H9 (cell line): ENCODE data around the gene ADAT3. TPM values are rescaled to one million over a fixed set of nuclear protein-coding genes. Genes with fewer than 3 reads are reported as not detected.

Source experiments
- DNase-seq: peaks from one replicate; pipeline ENCODE4 v3.0.0-alpha.2; 2017
- H2AFZ ChIP-seq: one replicate; pipeline ENCODE4 v1.6.1; 2013; ENCODE audit warnings: mild to moderate bottlenecking, low read length, control low read depth, moderate library complexity
- H2AK5ac ChIP-seq: 2 replicates; pipeline ENCODE4 v1.6.1; 2013; ENCODE audit warnings: low read length, control low read depth, mixed read lengths; ENCODE audit not compliant: insufficient read length
- H2BK120ac ChIP-seq: one replicate; pipeline ENCODE4 v1.6.1; 2013; ENCODE audit warnings: low read depth, mild to moderate bottlenecking, low read length, control low read depth, inconsistent platforms; ENCODE audit not compliant: poor library complexity, severe bottlenecking
- H2BK12ac ChIP-seq: 2 replicates; pipeline ENCODE4 v1.6.1; 2013; ENCODE audit warnings: low read length, control low read depth, mixed read lengths, low read depth; ENCODE audit not compliant: insufficient read length
- H2BK15ac ChIP-seq: 2 replicates; pipeline ENCODE4 v1.6.1; 2013; ENCODE audit warnings: low read depth, low read length, control low read depth
- H2BK20ac ChIP-seq: one replicate; pipeline ENCODE4 v1.6.1; 2013; ENCODE audit warnings: low read depth, mild to moderate bottlenecking, low read length, control low read depth, inconsistent platforms; ENCODE audit not compliant: poor library complexity, severe bottlenecking
- H2BK5ac ChIP-seq: 2 replicates; pipeline ENCODE4 v1.6.1; 2013; ENCODE audit warnings: low read length, control low read depth, mixed read lengths; ENCODE audit not compliant: insufficient read length
- H3K14ac ChIP-seq: 2 replicates; pipeline ENCODE4 v1.6.1; 2013; ENCODE audit warnings: low read length, control low read depth; ENCODE audit not compliant: insufficient read depth
- H3K18ac ChIP-seq: 2 replicates; pipeline ENCODE4 v1.6.1; 2013; ENCODE audit warnings: low read depth, mild to moderate bottlenecking, mixed read lengths, low read length, control low read depth; ENCODE audit not compliant: insufficient read length
- H3K23ac ChIP-seq: 2 replicates; pipeline ENCODE4 v1.6.1; 2013; ENCODE audit warnings: low read length, control low read depth, mixed read lengths, low read depth; ENCODE audit not compliant: insufficient read length
- H3K23me2 ChIP-seq: 2 replicates; pipeline ENCODE4 v1.6.1; 2013; ENCODE audit warnings: low read depth, mild to moderate bottlenecking, mixed read lengths, low read length, control low read depth; ENCODE audit not compliant: insufficient read length, poor library complexity, severe bottlenecking
- H3K27ac ChIP-seq: 2 replicates; pipeline ENCODE4 v1.5.1; 2013; ENCODE audit warnings: low read length, control low read depth, mixed read lengths, low read depth; ENCODE audit not compliant: insufficient read length
- H3K27me3 ChIP-seq: 2 replicates; pipeline ENCODE4 v1.6.1; 2013; ENCODE audit warnings: low read length, control low read depth, inconsistent platforms; ENCODE audit not compliant: insufficient read depth
- H3K4ac ChIP-seq: 2 replicates; pipeline ENCODE4 v1.6.1; 2013; ENCODE audit warnings: low read depth, mild to moderate bottlenecking, control low read depth, inconsistent platforms, low read length, moderate library complexity
- H3K4me1 ChIP-seq: 2 replicates; pipeline ENCODE4 v1.6.1; 2013; ENCODE audit warnings: low read length, control low read depth, inconsistent platforms; ENCODE audit not compliant: insufficient read depth
- H3K4me2 ChIP-seq: 2 replicates; pipeline ENCODE4 v1.6.1; 2013; ENCODE audit warnings: low read length, control low read depth, mixed read lengths; ENCODE audit not compliant: insufficient read length, insufficient read depth
- H3K56ac ChIP-seq: 2 replicates; pipeline ENCODE4 v1.6.1; 2013; ENCODE audit warnings: low read depth, mild to moderate bottlenecking, mixed read lengths, low read length, control low read depth; ENCODE audit not compliant: insufficient read length
- H3K79me1 ChIP-seq: 2 replicates; pipeline ENCODE4 v1.6.1; 2013; ENCODE audit warnings: low read depth, mild to moderate bottlenecking, moderate library complexity, low read length, control low read depth, inconsistent platforms; ENCODE audit not compliant: insufficient read depth, poor library complexity, severe bottlenecking
- H3K79me2 ChIP-seq: 2 replicates; pipeline ENCODE4 v1.6.1; 2013; ENCODE audit warnings: low read length, control low read depth, inconsistent platforms; ENCODE audit not compliant: insufficient read depth
- H3K9ac ChIP-seq: 2 replicates; pipeline ENCODE4 v1.6.1; 2013; ENCODE audit warnings: low read length, control low read depth, mixed read lengths; ENCODE audit not compliant: insufficient read length; ENCODE audit errors: extremely low read depth
- H3K9me3 ChIP-seq: one replicate; pipeline ENCODE4 v1.6.1; 2013; ENCODE audit warnings: low read depth, low read length, inconsistent platforms; ENCODE audit not compliant: control insufficient read depth
- H3T11ph ChIP-seq: one replicate; pipeline ENCODE4 v1.6.1; 2013; ENCODE audit warnings: mild to moderate bottlenecking, low read length, control low read depth, inconsistent platforms
- H4K20me1 ChIP-seq: one replicate; pipeline ENCODE4 v1.6.1; 2013; ENCODE audit not compliant: control insufficient read depth, insufficient read length, insufficient read depth
- H4K5ac ChIP-seq: 2 replicates; pipeline ENCODE4 v1.6.1; 2013; ENCODE audit warnings: low read depth, mild to moderate bottlenecking, mixed read lengths, low read length, control low read depth; ENCODE audit not compliant: insufficient read length
- H4K8ac ChIP-seq: replicated peaks from 2 replicates; pipeline ENCODE4 v1.6.1; 2013; ENCODE audit warnings: low read length, control low read depth, mixed read lengths, low read depth; ENCODE audit not compliant: insufficient read length
- H4K91ac ChIP-seq: 2 replicates; pipeline ENCODE4 v1.6.1; 2013; ENCODE audit warnings: low read depth, mild to moderate bottlenecking, moderate library complexity, mixed read lengths, low read length, control low read depth; ENCODE audit not compliant: insufficient read length
- H3K27ac Mint-ChIP-seq, 3 experiments: 2 replicates in 2 of 3; 3 replicates in 1 of 3; pipeline ENCODE4 v1.8.0; 2020 to 2021; ENCODE audit warnings: mixed read lengths in 3 of 3, mild to moderate bottlenecking in 1 of 3, moderate library complexity in 1 of 3
- H3K27me3 Mint-ChIP-seq: 2 replicates; pipeline ENCODE4 v1.8.0; 2021; ENCODE audit warnings: low read depth, mild to moderate bottlenecking, moderate library complexity, mixed read lengths
- H3K36me3 Mint-ChIP-seq, 3 experiments: 2 replicates in 2 of 3; 3 replicates in 1 of 3; pipeline ENCODE4 v1.8.0; 2020 to 2021; ENCODE audit warnings: low read depth in 3 of 3, mixed read lengths in 3 of 3; ENCODE audit not compliant: insufficient read depth in 1 of 3
- H3K4me1 Mint-ChIP-seq, 2 experiments: 2 replicates each; pipeline ENCODE4 v1.8.0; 2020; ENCODE audit warnings: mixed read lengths in 2 of 2
- H3K4me3 Mint-ChIP-seq, 2 experiments: 2 replicates in 1 of 2; 3 replicates in 1 of 2; pipeline ENCODE4 v1.8.0; 2020 to 2021; ENCODE audit warnings: mild to moderate bottlenecking in 2 of 2, mixed read lengths in 2 of 2, moderate library complexity in 1 of 2
- H3K9me3 Mint-ChIP-seq, 2 experiments: 2 replicates in 1 of 2; 3 replicates in 1 of 2; pipeline ENCODE4 v1.8.0; 2020; ENCODE audit warnings: mild to moderate bottlenecking in 2 of 2, mixed read lengths in 2 of 2, moderate library complexity in 1 of 2
- CTCF ChIP-seq: fragments of 200-600 bp; sonication (generic); conservative IDR thresholded peaks from 3 replicates; pipeline ENCODE4 v1.8.0; 2021; ENCODE audit warnings: antibody characterized with exemption, mild to moderate bottlenecking
- WGBS: extraction: QIAGEN DNeasy Blood & Tissue Kit; methylation state at CpG from one replicate; pipeline ENCODE4 v1.1.7; 2013; ENCODE audit warnings: missing lambda C conversion rate, low lambda C conversion rate, mixed read lengths; ENCODE audit not compliant: insufficient read length; ENCODE audit errors: extremely low coverage; 5-methylcytosine and 5-hydroxymethylcytosine counted together
- total RNA-seq: library from RNA; stranded (reverse); gene quantifications from 2 replicates; pipeline ENCODE4 v1.2.1, GENCODE V29; 2021

Gene ADAT3
- total RNA-seq, 1 experiment from 2014 or later: 12.2 TPM

GRCh38 chr19:1932395-1932794, 27.2 kb downstream of the ADAT3 start:
- no peak overlapping the region for H3T11ph ChIP-seq
- no CpG with 5 or more reads among the region's 8 CpGs for WGBS
- H2AK5ac ChIP-seq: no peak overlapping the region
- H2BK12ac ChIP-seq: no peak overlapping the region
- no peaks in the 10 kb centered on the region for H3K27me3 ChIP-seq
- H3K4me2 ChIP-seq: no peak overlapping the region
- no peaks in the 10 kb centered on the region for H3K4me1 ChIP-seq
- H4K20me1 ChIP-seq: no peaks in the 10 kb centered on the region
- peaks cover 6 to 10% (median 10%) of the 10 kb centered on the region in 3 experiments; a peak in 6 of 7 replicates for H3K36me3 Mint-ChIP-seq
- no peak overlapping the region for H3K27ac Mint-ChIP-seq
- H3K9me3 ChIP-seq: no peaks in the 10 kb centered on the region
- no peak overlapping the region for H3K14ac ChIP-seq
- H4K5ac ChIP-seq: no peak overlapping the region
- no peak overlapping the region for H2BK120ac ChIP-seq
- H3K27me3 Mint-ChIP-seq: peaks cover 31% of the 10 kb centered on the region
- H3K23ac ChIP-seq: no peak overlapping the region
- no peak overlapping the region for H2BK5ac ChIP-seq
- H3K4me3 Mint-ChIP-seq: no peak overlapping the region
- H4K8ac ChIP-seq: no peak overlapping the region
- H3K79me1 ChIP-seq: no peaks in the 10 kb centered on the region
- H3K9ac ChIP-seq: no peak overlapping the region
- H3K27ac ChIP-seq: no peak overlapping the region
- peaks cover 6% of the 10 kb centered on the region for H3K23me2 ChIP-seq
- DNase-seq: no peak
- peaks cover 1 to 6% of the 10 kb centered on the region in 2 experiments; a peak in 1 of 4 replicates for H3K4me1 Mint-ChIP-seq
- no peak overlapping the region for H2AFZ ChIP-seq
- H3K79me2 ChIP-seq: no peaks in the 10 kb centered on the region
- no peak overlapping the region for H2BK20ac ChIP-seq
- no peak overlapping the region for H3K18ac ChIP-seq
- peaks cover 14 to 17% of the 10 kb centered on the region in 2 experiments for H3K9me3 Mint-ChIP-seq
- no peak overlapping the region for H4K91ac ChIP-seq
- H3K4ac ChIP-seq: no peak overlapping the region
- H3K56ac ChIP-seq: no peak overlapping the region
- TF ChIP-seq CTCF: no peak
- H2BK15ac ChIP-seq: no peak overlapping the region
